HL-60 (cell line): ENCODE results near the gene RUNDC1.
A peak's percentile ranks its signal among the peaks of the same experiment; 100 is the strongest.

Source experiments
- DNase-seq, 2 experiments: peaks; one replicate each; pipeline ENCODE4 v3.0.0-alpha.2; 2010 to 2020; ENCODE audit warnings: low read depth in 1 of 2, low spot score in 1 of 2
- H3K27ac ChIP-seq: fragments of 250-450 bp; sonication (Bioruptor Pico); replicated peaks from 2 replicates; pipeline ENCODE4 v1.5.1; 2020; ENCODE audit warnings: mild to moderate bottlenecking, moderate library complexity
- H3K27me3 ChIP-seq: fragments of 250-450 bp; sonication (Bioruptor Pico); 2 replicates; pipeline ENCODE4 v1.5.1; 2021; ENCODE audit warnings: mild to moderate bottlenecking, moderate library complexity; ENCODE audit not compliant: insufficient read depth, poor library complexity, severe bottlenecking
- H3K4me3 ChIP-seq: replicated peaks from 2 replicates; pipeline ENCODE4 v1.5.1; 2011; ENCODE audit warnings: mild to moderate bottlenecking, control low read depth, low read length; ENCODE audit not compliant: insufficient read depth
- CTCF ChIP-seq: IDR thresholded peaks from one replicate; pipeline ENCODE4 v1.5.1; 2011; ENCODE audit warnings: low read length, control low read depth, inconsistent platforms; ENCODE audit not compliant: insufficient read depth
- GABPA ChIP-seq: IDR thresholded peaks from 2 replicates; pipeline ENCODE4 v1.6.1; 2012; ENCODE audit warnings: low read depth
- POLR2AphosphoS5 ChIP-seq: IDR thresholded peaks from 2 replicates; pipeline ENCODE4 v1.6.1; 2012; ENCODE audit warnings: low read depth
- REST ChIP-seq: IDR thresholded peaks from 2 replicates; pipeline ENCODE4 v1.6.1; 2012; ENCODE audit warnings: low read depth; ENCODE audit not compliant: insufficient replicate concordance
- SPI1 ChIP-seq: IDR thresholded peaks from 2 replicates; pipeline ENCODE4 v1.6.1; 2012; ENCODE audit warnings: low read depth, mild to moderate bottlenecking, borderline replicate concordance

Gene RUNDC1

GRCh38 chr17:43010667-43011308 lies 30.4 kb downstream of the RUNDC1 start:
- DNase-seq = no peak
- TF ChIP-seq CTCF (no peak), REST (no peak), SPI1 (no peak), POLR2AphosphoS5 (no peak), GABPA (no peak)
- H3K4me3 ChIP-seq = no peak overlapping the region
- H3K27me3 ChIP-seq = no peaks in the 10 kb centered on the region
- H3K27ac ChIP-seq = no peak overlapping the region

- TF ChIP-seq POLR2AphosphoS5 (no peak), REST (no peak), CTCF (no peak), GABPA (no peak), SPI1 (no peak)
- no peak overlapping the region for H3K27ac ChIP-seq
- no peak overlapping the region for H3K4me3 ChIP-seq
- DNase-seq = no peak
- no peaks in the 10 kb centered on the region for H3K27me3 ChIP-seq
Measured at GRCh38 chr17:43011728-43012472, 31.5 kb downstream of the RUNDC1 start.

GRCh38 chr17:43013296-43013695 lies 32.9 kb downstream of the RUNDC1 start:
- TF ChIP-seq SPI1 = no peak
- TF ChIP-seq POLR2AphosphoS5 = peak; percentile 45; the same call in 1 of the 2 replicates
- Histone ChIP-seq H3K27ac (peak overlapping the region; percentile 71), H3K4me3 (no peak overlapping the region), H3K27me3 (no peaks in the 10 kb centered on the region)
- no peak for DNase-seq

- Histone ChIP-seq H3K4me3 (no peak overlapping the region), H3K27ac (peak overlapping the region; percentile 71), H3K27me3 (no peaks in the 10 kb centered on the region)
- DNase-seq = peak in 1 of 2 experiments; percentile 71
- TF ChIP-seq GABPA (no peak), SPI1 (peak; percentile 41; the same call in 1 of the 2 replicates), POLR2AphosphoS5 (peak; percentile 60)
Measured at GRCh38 chr17:43014020-43014648, 33.8 kb downstream of the RUNDC1 start.
